ENCODE results near the gene ZNF280D.

The ZNF280D gene

DNA sequence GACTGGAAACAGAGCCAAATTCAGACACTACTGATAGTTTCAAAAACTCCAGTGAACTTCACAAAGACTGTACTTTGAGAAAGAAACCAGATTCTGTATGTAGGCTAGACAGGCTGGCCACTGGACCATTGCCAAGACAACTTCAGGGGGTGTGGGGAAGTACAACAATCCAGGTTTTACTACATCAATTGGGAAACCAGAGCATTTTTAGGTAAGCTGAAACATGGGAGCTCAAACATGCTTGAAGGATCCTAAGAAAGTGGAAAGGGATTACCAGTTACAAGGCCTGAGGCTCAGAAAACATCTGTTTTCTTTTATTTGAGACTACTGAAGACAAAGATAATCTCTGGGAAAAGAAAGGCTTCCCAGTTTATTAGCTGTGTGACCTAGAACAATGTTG, 26.9 kb upstream of the ZNF280D start:
- no peak for TF ChIP-seq ZNF274 (IDR thresholded peaks at IDR 0.05; ENCODE audit: low read depth, low read length)
- no peak overlapping the region for H3K4me3 ChIP-seq (ENCODE audit: low read length)

DNA sequence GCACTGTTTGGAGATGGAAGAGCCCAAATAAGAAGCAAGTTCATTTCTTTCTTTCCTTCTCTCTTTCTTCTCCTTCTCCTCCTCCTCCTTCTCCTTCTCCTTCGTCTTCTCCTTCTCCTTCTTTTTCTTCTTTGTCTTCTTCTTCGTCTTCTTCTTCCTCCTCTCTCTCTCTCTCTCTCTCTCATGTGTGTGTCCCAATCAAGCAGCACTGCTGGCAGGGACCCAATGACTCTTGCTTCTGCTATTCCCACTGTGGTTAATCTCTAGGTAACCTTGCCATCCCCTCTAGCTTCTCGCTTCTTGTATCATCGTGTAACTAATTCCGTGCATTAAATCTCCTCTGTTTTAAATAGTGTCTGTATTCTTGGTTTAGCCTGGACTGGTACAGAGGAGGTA, 26.1 kb upstream of the ZNF280D start:
- no peak for TF ChIP-seq ZNF274 (IDR thresholded peaks at IDR 0.05; ENCODE audit: low read depth, low read length)
- H3K4me3 ChIP-seq (ENCODE audit: low read length), result no peak overlapping the region

DNA sequence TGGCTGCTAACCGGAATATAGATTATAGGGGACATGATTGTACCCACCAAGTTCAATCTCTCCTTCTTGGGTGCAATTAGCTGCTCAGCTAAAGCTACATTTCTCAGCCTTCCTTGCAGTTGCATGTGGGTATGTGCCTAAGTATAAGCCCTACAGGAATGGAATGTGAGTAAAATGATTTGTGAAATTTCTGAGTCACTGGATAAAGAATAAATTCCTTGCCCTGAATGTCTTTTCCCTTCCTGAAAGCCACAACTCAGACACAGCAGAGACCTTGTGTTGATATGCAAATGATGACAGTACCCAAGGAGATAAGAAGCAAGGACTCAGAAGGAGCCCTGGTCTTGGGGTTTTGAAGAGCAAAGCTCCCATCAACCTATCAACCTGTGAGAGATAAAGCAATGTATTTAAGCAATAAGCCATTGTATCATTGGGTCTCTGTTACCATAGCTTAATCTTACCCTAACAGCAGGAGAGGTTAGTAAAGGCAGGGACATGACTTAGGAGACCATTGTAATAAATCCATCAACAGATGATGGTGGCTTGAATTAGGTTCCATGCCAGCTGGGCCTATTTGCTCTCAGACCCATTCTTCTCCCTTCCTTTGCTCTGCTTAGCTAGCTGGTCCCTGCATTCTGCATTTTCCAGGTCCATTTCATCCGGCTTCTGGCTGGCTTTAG, 25.6 kb upstream of the ZNF280D start:
- TF ChIP-seq ZNF274 (IDR thresholded peaks at IDR 0.05; ENCODE audit: low read depth, low read length), result no peak
- H3K4me3 ChIP-seq (ENCODE audit: low read length), result no peak overlapping the region

DNA sequence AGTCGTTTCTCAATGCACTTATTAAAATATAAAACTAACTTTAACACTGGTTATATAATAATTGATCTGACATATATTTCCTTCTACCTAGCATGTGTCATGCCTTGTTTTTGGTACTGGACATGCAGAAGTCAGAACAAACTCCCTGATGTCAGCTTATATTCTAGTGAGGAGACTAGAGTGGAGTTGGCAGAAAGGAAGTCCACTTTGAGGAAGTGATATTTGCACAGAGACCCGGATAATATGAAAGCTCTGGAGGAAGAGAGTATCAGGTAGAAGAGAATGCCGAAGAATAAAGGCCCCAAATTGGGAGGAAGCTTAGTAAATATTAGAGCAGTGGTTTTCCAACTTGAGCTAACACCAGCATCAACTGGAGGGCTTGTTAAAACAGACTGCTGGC, 24.6 kb upstream of the ZNF280D start:
- no peak for TF ChIP-seq ZNF274 (IDR thresholded peaks at IDR 0.05; ENCODE audit: low read depth, low read length)
- H3K4me3 ChIP-seq (ENCODE audit: low read length), result no peak overlapping the region

DNA sequence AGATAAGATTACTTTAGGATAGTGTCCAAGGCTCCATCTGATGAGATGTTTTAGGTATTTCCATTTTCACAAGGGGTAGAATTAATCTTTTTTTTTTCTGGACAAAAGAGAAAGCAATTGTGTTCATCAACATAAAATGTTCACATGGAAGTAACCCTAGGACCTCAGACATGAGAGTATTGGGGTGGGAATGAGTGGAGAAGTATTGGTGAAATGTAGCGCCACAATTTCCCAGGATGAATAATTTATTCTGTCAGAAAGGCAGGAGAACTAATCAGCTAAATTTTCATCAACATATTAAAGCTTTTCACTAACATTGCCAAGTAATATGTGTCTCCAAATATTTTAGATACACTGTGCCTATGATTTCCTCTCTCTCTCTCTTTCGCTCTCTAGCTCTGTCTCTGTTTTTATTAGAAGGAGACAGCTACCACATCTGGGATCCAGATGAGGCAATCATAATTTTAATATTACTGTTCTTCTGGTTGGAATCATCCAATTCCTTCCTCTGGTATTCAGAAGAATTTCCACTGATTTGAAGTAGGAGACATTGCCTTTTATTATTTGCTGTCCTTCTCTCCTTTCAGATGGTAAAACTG, 21.6 kb upstream of the ZNF280D start:
- TF ChIP-seq ZNF274 (IDR thresholded peaks at IDR 0.05; ENCODE audit: low read depth, low read length), result no peak
- H3K4me3 ChIP-seq (ENCODE audit: low read length), result no peak overlapping the region

DNA sequence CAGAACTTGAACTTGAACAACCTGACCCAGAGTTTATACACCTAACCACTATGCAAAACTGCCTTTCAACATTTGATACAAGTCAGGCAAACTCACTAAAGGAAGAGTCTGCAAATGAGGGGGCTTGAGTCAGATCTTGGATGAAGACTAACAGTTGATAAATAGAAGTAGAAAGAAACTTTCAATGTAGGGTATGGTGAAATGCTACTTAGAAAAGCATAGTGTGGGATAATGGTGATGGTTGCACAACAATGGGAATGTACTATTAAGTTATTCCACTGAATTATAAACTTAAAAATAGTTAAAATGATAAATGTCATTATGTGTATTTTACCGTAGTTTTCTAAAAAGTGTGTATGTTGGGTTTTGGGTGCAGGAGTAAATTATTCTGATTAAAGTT, 19.7 kb upstream of the ZNF280D start:
- TF ChIP-seq ZNF274 (IDR thresholded peaks at IDR 0.05; ENCODE audit: low read depth, low read length), result no peak
- H3K4me3 ChIP-seq (ENCODE audit: low read length), result no peak overlapping the region

DNA sequence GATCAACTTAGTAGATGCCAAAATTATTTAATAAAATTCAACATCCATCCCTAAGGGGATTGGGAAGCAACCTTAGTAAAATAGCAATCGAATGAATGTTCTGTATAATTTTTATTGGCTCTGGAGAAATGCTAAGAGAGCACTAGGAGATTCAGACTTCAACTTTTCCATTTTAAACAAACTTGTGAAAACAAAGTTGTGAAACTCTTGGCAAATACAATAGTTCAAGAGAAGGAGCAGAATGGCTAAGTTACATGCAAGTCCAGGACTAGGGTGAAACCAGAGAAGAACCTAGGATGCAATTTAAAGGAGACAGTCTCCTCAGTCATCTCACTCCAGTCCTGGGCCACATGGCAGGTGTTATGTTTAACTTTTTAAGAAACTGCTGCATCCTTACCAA, 16.7 kb upstream of the ZNF280D start:
- no peak for TF ChIP-seq ZNF274 (IDR thresholded peaks at IDR 0.05; ENCODE audit: low read depth, low read length)
- H3K4me3 ChIP-seq (ENCODE audit: low read length), result no peak overlapping the region

DNA sequence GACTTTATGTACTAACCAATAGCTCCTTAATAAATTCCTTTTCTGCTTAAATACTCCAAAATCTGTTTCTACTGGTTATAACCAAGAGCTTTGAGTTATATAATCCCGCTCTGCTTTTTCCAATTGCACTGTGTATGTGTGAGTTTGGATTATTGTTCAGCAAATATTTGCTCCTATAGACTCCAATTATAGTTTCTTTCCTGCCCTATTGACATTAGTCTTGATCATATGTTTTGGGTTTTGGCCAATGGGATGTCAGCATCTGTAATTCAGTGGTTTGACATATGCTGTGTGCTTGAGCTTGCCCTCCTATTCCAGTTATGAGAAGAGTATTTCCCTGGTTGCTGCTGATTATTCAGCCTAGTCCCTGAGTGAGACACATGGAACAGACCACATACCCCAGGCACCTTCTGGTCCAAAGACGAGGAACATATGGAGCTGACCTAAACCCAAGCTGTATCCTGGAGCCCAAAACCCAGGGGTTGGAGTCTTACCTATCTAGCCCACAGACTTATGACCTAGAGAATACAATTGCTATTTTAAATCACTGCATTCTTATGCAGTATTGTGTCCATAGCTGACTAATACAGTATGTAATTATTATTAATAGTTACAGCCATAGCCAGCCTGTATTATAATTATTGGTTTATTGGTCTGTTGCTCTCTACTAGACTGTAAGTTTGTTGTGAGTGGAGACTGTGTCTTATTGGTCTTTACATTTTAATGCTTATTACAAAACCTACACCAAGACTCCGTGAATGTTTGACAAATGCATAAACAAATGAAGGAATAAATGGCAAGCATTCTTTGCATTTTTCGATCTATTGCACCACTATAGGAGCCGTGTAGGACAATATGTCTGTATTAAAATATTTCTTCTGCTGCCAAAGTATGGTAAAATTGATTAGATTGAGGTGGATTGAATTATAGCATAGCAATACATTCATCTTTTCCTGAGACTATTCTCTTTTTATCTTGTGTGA, 11.7 kb upstream of the ZNF280D start:
- H3K4me3 ChIP-seq (ENCODE audit: low read length), result no peak overlapping the region
- no peak for TF ChIP-seq ZNF274 (IDR thresholded peaks at IDR 0.05; ENCODE audit: low read depth, low read length)

DNA sequence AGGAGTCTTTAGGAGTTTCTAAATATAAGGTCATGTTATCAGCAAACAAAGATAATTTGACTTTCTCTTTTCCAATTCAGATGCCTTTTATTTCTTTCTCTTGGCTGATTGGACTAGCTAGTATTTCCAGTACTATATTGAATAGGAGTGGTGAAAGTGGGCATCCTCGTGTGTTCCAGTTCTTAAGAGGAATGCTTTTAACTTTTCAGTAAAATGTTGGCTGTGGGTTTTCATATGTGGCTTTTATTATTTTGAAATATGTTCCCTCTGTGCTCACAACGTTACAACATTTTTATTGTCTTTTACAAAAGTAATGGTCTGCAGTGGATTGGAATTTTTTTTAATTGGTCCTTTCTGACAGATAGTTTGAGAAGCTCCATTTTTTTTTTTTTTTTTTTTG, 8.2 kb upstream of the ZNF280D start:
- TF ChIP-seq ZNF274 (IDR thresholded peaks at IDR 0.05; ENCODE audit: low read depth, low read length), result no peak
- no peak overlapping the region for H3K4me3 ChIP-seq (ENCODE audit: low read length)

DNA sequence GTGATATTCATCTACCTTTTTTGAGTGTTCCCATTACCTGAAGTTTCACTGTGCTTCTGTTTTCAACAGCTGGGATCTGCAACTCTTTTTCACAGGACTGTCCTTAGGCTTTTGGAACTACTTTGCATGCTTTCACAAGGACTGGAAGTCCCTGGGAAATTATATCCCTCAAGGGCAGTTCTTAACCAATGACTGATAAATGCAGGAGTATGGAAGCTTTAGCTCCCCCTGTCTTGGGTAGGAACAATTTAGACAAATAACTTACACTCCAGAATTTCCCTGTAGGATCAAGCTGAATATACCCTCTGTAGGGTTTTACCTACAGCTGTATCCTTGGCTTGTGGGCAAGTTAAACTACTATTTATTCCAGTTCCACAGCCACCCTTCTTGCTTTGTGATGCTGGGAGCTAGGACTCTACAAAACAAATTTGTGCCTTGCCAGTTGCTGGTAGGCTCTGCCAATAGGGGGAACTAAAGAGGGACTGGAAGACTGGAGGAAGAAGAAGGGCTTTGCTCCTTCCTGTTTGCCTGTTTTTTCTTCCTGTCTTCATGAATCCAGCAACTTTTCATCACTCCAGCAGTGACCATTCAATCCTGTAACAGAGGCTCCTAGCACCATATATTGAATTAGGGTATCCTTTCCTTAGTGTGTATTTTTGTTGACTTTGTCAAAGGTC, 6.8 kb upstream of the ZNF280D start:
- H3K4me3 ChIP-seq (ENCODE audit: low read length), result no peak overlapping the region
- TF ChIP-seq ZNF274 (IDR thresholded peaks at IDR 0.05; ENCODE audit: low read depth, low read length), result no peak

DNA sequence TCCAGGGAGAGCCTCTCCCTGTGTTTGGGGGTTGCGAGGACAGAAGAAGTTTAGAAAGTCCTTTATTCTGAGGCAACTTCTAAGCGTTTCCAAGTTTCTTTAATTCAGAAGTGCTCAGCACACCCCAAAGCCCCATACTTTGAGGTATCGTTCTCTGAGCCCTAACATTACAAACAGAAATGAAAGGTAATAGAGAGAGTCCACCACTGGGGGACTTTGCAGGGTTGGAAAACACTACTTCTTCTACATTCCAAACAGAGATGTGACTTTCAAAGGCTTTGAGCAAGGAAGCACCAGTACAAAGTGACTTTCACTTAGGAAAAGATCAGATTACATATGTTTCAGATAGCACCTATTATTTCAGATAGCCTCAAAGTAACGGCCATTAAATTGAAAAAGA, 6.2 kb upstream of the ZNF280D start:
- TF ChIP-seq ZNF274 (IDR thresholded peaks at IDR 0.05; ENCODE audit: low read depth, low read length), result no peak
- H3K4me3 ChIP-seq (ENCODE audit: low read length), result no peak overlapping the region

DNA sequence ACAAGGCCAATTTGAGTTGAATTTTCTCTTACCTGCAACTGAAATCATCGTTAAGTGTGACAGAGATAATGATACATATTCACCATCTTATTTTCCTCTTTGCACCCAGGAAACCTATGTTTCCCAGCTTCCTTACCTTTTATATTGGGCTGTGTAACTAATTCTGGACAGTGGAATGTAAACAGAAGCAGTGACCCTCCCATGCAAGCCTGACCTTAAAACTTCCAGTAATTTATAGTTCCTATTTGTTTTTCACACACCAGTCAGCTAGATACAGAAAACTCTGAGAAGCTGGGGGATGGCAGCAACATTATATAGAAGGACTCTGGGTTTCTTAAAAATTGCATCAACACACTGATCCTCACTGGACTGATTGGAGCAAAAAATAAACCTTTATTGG, 4.5 kb upstream of the ZNF280D start:
- H3K4me3 ChIP-seq (ENCODE audit: low read length), result no peak overlapping the region
- no peak for TF ChIP-seq ZNF274 (IDR thresholded peaks at IDR 0.05; ENCODE audit: low read depth, low read length)

DNA sequence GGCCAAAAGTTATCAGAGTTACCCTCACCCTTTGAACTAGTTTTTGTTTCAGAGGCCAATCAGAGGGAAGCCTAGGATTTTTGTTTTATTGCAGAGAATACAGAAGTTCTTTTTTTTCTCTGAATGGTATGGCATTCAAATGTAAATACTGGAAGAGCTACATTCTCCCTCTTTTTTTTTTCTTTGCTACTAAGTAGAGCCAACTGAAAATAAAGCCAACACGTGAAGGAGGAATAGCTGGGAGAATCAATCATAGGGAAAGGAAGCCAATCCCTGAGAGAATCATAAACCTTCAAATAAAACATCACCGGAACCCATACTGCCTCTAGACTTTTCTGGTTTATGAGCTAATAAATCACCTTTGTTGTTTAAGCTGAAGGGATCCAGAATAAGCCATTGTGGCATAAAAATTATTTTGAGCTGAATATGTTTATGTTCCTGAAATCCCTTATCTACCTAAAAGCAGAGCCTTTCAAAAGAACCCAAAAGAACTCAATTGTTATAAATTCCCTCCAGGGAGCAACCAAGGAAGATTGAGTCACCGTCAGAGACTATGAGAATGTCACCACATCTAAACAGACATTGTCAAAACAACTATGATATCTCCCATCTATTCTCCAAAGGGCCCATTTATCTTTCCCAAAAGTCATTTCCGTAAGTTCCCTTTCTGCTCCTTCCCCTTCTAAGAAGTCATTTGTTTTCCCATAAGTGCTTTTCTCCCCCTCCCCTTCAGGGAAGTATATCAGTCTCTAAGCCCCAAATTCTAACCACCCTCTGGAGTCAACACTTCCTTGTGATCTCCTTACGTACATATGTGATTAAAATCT, 3.8 kb upstream of the ZNF280D start:
- H3K4me3 ChIP-seq (ENCODE audit: low read length), result no peak overlapping the region
- TF ChIP-seq ZNF274 (IDR thresholded peaks at IDR 0.05; ENCODE audit: low read depth, low read length), result no peak
